A673 (cell line): ENCODE measurements around the gene RAB1B.
A peak's percentile ranks its signal among the peaks of the same experiment; 100 is the strongest.

ENCODE experiments used
- EZH2 ChIP-seq: fragments of 200-600 bp; sonication (generic); IDR thresholded peaks from 2 replicates; pipeline ENCODE4 v1.6.1; 2017; ENCODE audit warnings: borderline replicate concordance, low read depth, mild to moderate bottlenecking, mixed read lengths, antibody characterized with exemption, low read length; ENCODE audit not compliant: poor library complexity, severe bottlenecking
- TF ChIP-seq, protein P1 (sequence below): fragments of 300-800, 200-600 bp; sonication (generic); conservative IDR thresholded peaks from 2 replicates; pipeline ENCODE4 v1.5.1; 2017; ENCODE audit warnings: low read depth, mild to moderate bottlenecking, antibody characterized with exemption, low read length, moderate library complexity, mixed read lengths

DNA sequence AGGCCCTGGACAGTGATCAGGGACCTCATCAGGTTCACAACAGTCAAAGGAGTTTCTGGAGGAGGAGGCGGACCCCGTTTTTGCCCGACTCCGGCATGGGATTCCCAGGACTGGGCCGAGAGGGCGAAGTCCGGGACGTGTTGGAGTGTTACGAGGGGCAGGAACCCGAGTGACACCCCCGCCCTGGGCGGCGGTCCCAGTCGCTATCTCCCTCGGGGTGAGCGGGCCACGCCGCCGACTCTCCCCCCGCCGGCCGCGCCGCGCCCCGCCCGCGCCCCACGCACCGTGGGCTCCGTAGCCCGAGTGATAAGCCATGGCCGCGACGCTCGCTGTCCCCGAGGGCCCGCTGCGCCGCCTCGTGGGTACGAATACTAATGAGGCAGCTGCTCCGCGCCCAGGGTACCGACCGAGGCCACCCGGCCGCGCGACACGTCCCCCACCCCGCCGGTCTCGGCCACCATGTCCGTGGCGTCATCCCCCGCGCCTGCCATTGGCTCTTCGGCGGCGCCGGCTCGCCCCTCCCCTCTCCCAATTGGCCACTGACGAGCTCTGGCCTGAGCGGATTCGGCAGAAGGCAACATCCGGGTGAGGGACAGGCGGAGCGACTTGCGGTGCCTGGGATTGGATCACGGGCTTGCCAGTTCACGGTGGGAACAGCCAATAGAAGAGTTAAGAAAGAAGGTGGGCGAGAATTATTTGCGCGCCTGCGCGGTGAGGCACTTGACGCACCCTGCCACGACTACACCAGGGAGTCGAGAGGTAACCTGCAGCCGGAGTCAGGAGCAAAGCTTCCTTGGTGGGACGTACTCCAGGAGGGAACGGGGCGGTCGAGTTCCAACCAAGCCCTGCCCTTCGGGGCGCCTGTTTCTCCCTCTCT lies 20.5 kb downstream of the RAB1B start, which contains the start of gene YIF1A:
- TF ChIP-seq, protein P1, sequence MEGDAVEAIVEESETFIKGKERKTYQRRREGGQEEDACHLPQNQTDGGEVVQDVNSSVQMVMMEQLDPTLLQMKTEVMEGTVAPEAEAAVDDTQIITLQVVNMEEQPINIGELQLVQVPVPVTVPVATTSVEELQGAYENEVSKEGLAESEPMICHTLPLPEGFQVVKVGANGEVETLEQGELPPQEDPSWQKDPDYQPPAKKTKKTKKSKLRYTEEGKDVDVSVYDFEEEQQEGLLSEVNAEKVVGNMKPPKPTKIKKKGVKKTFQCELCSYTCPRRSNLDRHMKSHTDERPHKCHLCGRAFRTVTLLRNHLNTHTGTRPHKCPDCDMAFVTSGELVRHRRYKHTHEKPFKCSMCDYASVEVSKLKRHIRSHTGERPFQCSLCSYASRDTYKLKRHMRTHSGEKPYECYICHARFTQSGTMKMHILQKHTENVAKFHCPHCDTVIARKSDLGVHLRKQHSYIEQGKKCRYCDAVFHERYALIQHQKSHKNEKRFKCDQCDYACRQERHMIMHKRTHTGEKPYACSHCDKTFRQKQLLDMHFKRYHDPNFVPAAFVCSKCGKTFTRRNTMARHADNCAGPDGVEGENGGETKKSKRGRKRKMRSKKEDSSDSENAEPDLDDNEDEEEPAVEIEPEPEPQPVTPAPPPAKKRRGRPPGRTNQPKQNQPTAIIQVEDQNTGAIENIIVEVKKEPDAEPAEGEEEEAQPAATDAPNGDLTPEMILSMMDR = peak; percentile 39; the same call in 1 of the 2 replicates
- TF ChIP-seq EZH2 = no peak
